Loucy (cell line): ENCODE data around the gene CDKN2D.

ENCODE experiments used
- CTCF ChIP-seq: fragments of 200-600 bp; sonication (generic); conservative IDR thresholded peaks from 2 replicates; pipeline ENCODE4 v1.5.1; 2014; ENCODE audit warnings: mild to moderate bottlenecking, antibody characterized with exemption, low read length
- EZH2phosphoT487 ChIP-seq: fragments of 200-600 bp; IDR thresholded peaks from 2 replicates; pipeline ENCODE4 v1.6.1; 2018; ENCODE audit warnings: antibody characterized with exemption, mild to moderate bottlenecking, moderate library complexity, borderline replicate concordance

GRCh38 chr19:10554760-10555609 lies 13.8 kb downstream of the CDKN2D start:
- TF ChIP-seq CTCF (no peak; the same call in 1 of the 2 replicates), EZH2phosphoT487 (no peak)
